H9 (cell line): ENCODE data around the gene MGAT2. TPM values are rescaled to one million over a fixed set of nuclear protein-coding genes. Genes with fewer than 3 reads are reported as not detected.

ENCODE experiments used
- DNase-seq: peaks from one replicate; pipeline ENCODE4 v3.0.0-alpha.2; 2017
- H2AFZ ChIP-seq: one replicate; pipeline ENCODE4 v1.6.1; 2013; ENCODE audit warnings: mild to moderate bottlenecking, low read length, control low read depth, moderate library complexity
- H2AK5ac ChIP-seq: 2 replicates; pipeline ENCODE4 v1.6.1; 2013; ENCODE audit warnings: low read length, control low read depth, mixed read lengths; ENCODE audit not compliant: insufficient read length
- H2BK120ac ChIP-seq: one replicate; pipeline ENCODE4 v1.6.1; 2013; ENCODE audit warnings: low read depth, mild to moderate bottlenecking, low read length, control low read depth, inconsistent platforms; ENCODE audit not compliant: poor library complexity, severe bottlenecking
- H2BK12ac ChIP-seq: 2 replicates; pipeline ENCODE4 v1.6.1; 2013; ENCODE audit warnings: low read length, control low read depth, mixed read lengths, low read depth; ENCODE audit not compliant: insufficient read length
- H2BK15ac ChIP-seq: 2 replicates; pipeline ENCODE4 v1.6.1; 2013; ENCODE audit warnings: low read depth, low read length, control low read depth
- H2BK20ac ChIP-seq: one replicate; pipeline ENCODE4 v1.6.1; 2013; ENCODE audit warnings: low read depth, mild to moderate bottlenecking, low read length, control low read depth, inconsistent platforms; ENCODE audit not compliant: poor library complexity, severe bottlenecking
- H2BK5ac ChIP-seq: 2 replicates; pipeline ENCODE4 v1.6.1; 2013; ENCODE audit warnings: low read length, control low read depth, mixed read lengths; ENCODE audit not compliant: insufficient read length
- H3K14ac ChIP-seq: 2 replicates; pipeline ENCODE4 v1.6.1; 2013; ENCODE audit warnings: low read length, control low read depth; ENCODE audit not compliant: insufficient read depth
- H3K18ac ChIP-seq: 2 replicates; pipeline ENCODE4 v1.6.1; 2013; ENCODE audit warnings: low read depth, mild to moderate bottlenecking, mixed read lengths, low read length, control low read depth; ENCODE audit not compliant: insufficient read length
- H3K23ac ChIP-seq: 2 replicates; pipeline ENCODE4 v1.6.1; 2013; ENCODE audit warnings: low read length, control low read depth, mixed read lengths, low read depth; ENCODE audit not compliant: insufficient read length
- H3K23me2 ChIP-seq: 2 replicates; pipeline ENCODE4 v1.6.1; 2013; ENCODE audit warnings: low read depth, mild to moderate bottlenecking, mixed read lengths, low read length, control low read depth; ENCODE audit not compliant: insufficient read length, poor library complexity, severe bottlenecking
- H3K27ac ChIP-seq: 2 replicates; pipeline ENCODE4 v1.5.1; 2013; ENCODE audit warnings: low read length, control low read depth, mixed read lengths, low read depth; ENCODE audit not compliant: insufficient read length
- H3K27me3 ChIP-seq: 2 replicates; pipeline ENCODE4 v1.6.1; 2013; ENCODE audit warnings: low read length, control low read depth, inconsistent platforms; ENCODE audit not compliant: insufficient read depth
- H3K4ac ChIP-seq: 2 replicates; pipeline ENCODE4 v1.6.1; 2013; ENCODE audit warnings: low read depth, mild to moderate bottlenecking, control low read depth, inconsistent platforms, low read length, moderate library complexity
- H3K4me1 ChIP-seq: 2 replicates; pipeline ENCODE4 v1.6.1; 2013; ENCODE audit warnings: low read length, control low read depth, inconsistent platforms; ENCODE audit not compliant: insufficient read depth
- H3K4me2 ChIP-seq: 2 replicates; pipeline ENCODE4 v1.6.1; 2013; ENCODE audit warnings: low read length, control low read depth, mixed read lengths; ENCODE audit not compliant: insufficient read length, insufficient read depth
- H3K56ac ChIP-seq: 2 replicates; pipeline ENCODE4 v1.6.1; 2013; ENCODE audit warnings: low read depth, mild to moderate bottlenecking, mixed read lengths, low read length, control low read depth; ENCODE audit not compliant: insufficient read length
- H3K79me1 ChIP-seq: 2 replicates; pipeline ENCODE4 v1.6.1; 2013; ENCODE audit warnings: low read depth, mild to moderate bottlenecking, moderate library complexity, low read length, control low read depth, inconsistent platforms; ENCODE audit not compliant: insufficient read depth, poor library complexity, severe bottlenecking
- H3K79me2 ChIP-seq: 2 replicates; pipeline ENCODE4 v1.6.1; 2013; ENCODE audit warnings: low read length, control low read depth, inconsistent platforms; ENCODE audit not compliant: insufficient read depth
- H3K9ac ChIP-seq: 2 replicates; pipeline ENCODE4 v1.6.1; 2013; ENCODE audit warnings: low read length, control low read depth, mixed read lengths; ENCODE audit not compliant: insufficient read length; ENCODE audit errors: extremely low read depth
- H3K9me3 ChIP-seq: one replicate; pipeline ENCODE4 v1.6.1; 2013; ENCODE audit warnings: low read depth, low read length, inconsistent platforms; ENCODE audit not compliant: control insufficient read depth
- H3T11ph ChIP-seq: one replicate; pipeline ENCODE4 v1.6.1; 2013; ENCODE audit warnings: mild to moderate bottlenecking, low read length, control low read depth, inconsistent platforms
- H4K20me1 ChIP-seq: one replicate; pipeline ENCODE4 v1.6.1; 2013; ENCODE audit not compliant: control insufficient read depth, insufficient read length, insufficient read depth
- H4K5ac ChIP-seq: 2 replicates; pipeline ENCODE4 v1.6.1; 2013; ENCODE audit warnings: low read depth, mild to moderate bottlenecking, mixed read lengths, low read length, control low read depth; ENCODE audit not compliant: insufficient read length
- H4K8ac ChIP-seq: replicated peaks from 2 replicates; pipeline ENCODE4 v1.6.1; 2013; ENCODE audit warnings: low read length, control low read depth, mixed read lengths, low read depth; ENCODE audit not compliant: insufficient read length
- H4K91ac ChIP-seq: 2 replicates; pipeline ENCODE4 v1.6.1; 2013; ENCODE audit warnings: low read depth, mild to moderate bottlenecking, moderate library complexity, mixed read lengths, low read length, control low read depth; ENCODE audit not compliant: insufficient read length
- H3K27ac Mint-ChIP-seq, 3 experiments: 2 replicates in 2 of 3; 3 replicates in 1 of 3; pipeline ENCODE4 v1.8.0; 2020 to 2021; ENCODE audit warnings: mixed read lengths in 3 of 3, mild to moderate bottlenecking in 1 of 3, moderate library complexity in 1 of 3
- H3K27me3 Mint-ChIP-seq: 2 replicates; pipeline ENCODE4 v1.8.0; 2021; ENCODE audit warnings: low read depth, mild to moderate bottlenecking, moderate library complexity, mixed read lengths
- H3K36me3 Mint-ChIP-seq, 3 experiments: 2 replicates in 2 of 3; 3 replicates in 1 of 3; pipeline ENCODE4 v1.8.0; 2020 to 2021; ENCODE audit warnings: low read depth in 3 of 3, mixed read lengths in 3 of 3; ENCODE audit not compliant: insufficient read depth in 1 of 3
- H3K4me1 Mint-ChIP-seq, 2 experiments: 2 replicates each; pipeline ENCODE4 v1.8.0; 2020; ENCODE audit warnings: mixed read lengths in 2 of 2
- H3K4me3 Mint-ChIP-seq, 2 experiments: 2 replicates in 1 of 2; 3 replicates in 1 of 2; pipeline ENCODE4 v1.8.0; 2020 to 2021; ENCODE audit warnings: mild to moderate bottlenecking in 2 of 2, mixed read lengths in 2 of 2, moderate library complexity in 1 of 2
- H3K9me3 Mint-ChIP-seq, 2 experiments: 2 replicates in 1 of 2; 3 replicates in 1 of 2; pipeline ENCODE4 v1.8.0; 2020; ENCODE audit warnings: mild to moderate bottlenecking in 2 of 2, mixed read lengths in 2 of 2, moderate library complexity in 1 of 2
- CTCF ChIP-seq: fragments of 200-600 bp; sonication (generic); conservative IDR thresholded peaks from 3 replicates; pipeline ENCODE4 v1.8.0; 2021; ENCODE audit warnings: antibody characterized with exemption, mild to moderate bottlenecking
- WGBS: extraction: QIAGEN DNeasy Blood & Tissue Kit; methylation state at CpG from one replicate; pipeline ENCODE4 v1.1.7; 2013; ENCODE audit warnings: missing lambda C conversion rate, low lambda C conversion rate, mixed read lengths; ENCODE audit not compliant: insufficient read length; ENCODE audit errors: extremely low coverage; 5-methylcytosine and 5-hydroxymethylcytosine counted together
- total RNA-seq: library from RNA; stranded (reverse); gene quantifications from 2 replicates; pipeline ENCODE4 v1.2.1, GENCODE V29; 2021

The MGAT2 gene
- total RNA-seq, 1 experiment from 2014 or later: 24.5 TPM

GRCh38 chr14:49598485-49599300, 21.9 kb upstream of the MGAT2 start, which contains the start of gene LRR1:
Gene LRR1 (plus strand): TSS chr14:49598940. CDS start chr14:49599021, 81 bp downstream.
- Histone ChIP-seq H3T11ph (no peak within 1 kb of the TSS), H3K79me1 (no peaks in the 10 kb centered on the region), H3K9me3 (no peaks in the 10 kb centered on the region), H3K9ac (peak within 1 kb of the TSS; percentile 96), H2BK120ac (no peak within 1 kb of the TSS), H4K20me1 (no peaks in the 10 kb centered on the region), H4K91ac (no peak within 1 kb of the TSS), H3K56ac (no peak within 1 kb of the TSS), H2AK5ac (no peak within 1 kb of the TSS), H2BK15ac (no peak within 1 kb of the TSS), H4K8ac (peak within 1 kb of the TSS; percentile 94), H3K4me1 (no peaks in the 10 kb centered on the region), H3K4me2 (peak within 1 kb of the TSS; percentile 80), H2BK20ac (no peak within 1 kb of the TSS), H4K5ac (peak within 1 kb of the TSS; percentile 58), H3K23ac (no peak within 1 kb of the TSS), H2AFZ (no peak within 1 kb of the TSS), H3K27me3 (no peaks in the 10 kb centered on the region; the same call in 1 of the 2 replicates), H3K27ac (peak within 1 kb of the TSS; percentile 41), H2BK12ac (peak within 1 kb of the TSS; percentile 55), H3K23me2 (peaks cover 12% of the 10 kb centered on the region), H3K18ac (peak within 1 kb of the TSS; percentile 99), H3K79me2 (no peaks in the 10 kb centered on the region; the same call in 1 of the 2 replicates), H3K4ac (no peak within 1 kb of the TSS; the same call in 1 of the 2 replicates), H2BK5ac (peak within 1 kb of the TSS; percentile 32), H3K14ac (peak within 1 kb of the TSS; percentile 96)
- H3K4me3 Mint-ChIP-seq: peak within 1 kb of the TSS; percentile 87 to 97
- H3K36me3 Mint-ChIP-seq: peaks cover 0 to 16% (median 4%) of the 10 kb centered on the region in 3 experiments; a peak in 5 of 7 replicates
- no CpG with 5 or more reads among the region's 77 CpGs for WGBS
- H3K4me1 Mint-ChIP-seq: peaks cover 9 to 18% of the 10 kb centered on the region in 2 experiments
- no peak for TF ChIP-seq CTCF
- peak within 1 kb of the TSS; percentile 95 to 99 (median 96) for H3K27ac Mint-ChIP-seq
- no peaks in the 10 kb centered on the region; a peak in 1 of 5 replicates for H3K9me3 Mint-ChIP-seq
- H3K27me3 Mint-ChIP-seq: peaks cover 4% of the 10 kb centered on the region; the same call in 1 of the 2 replicates
- peak; percentile 81 for DNase-seq
